GM23338 (cell line): Measurements from ENCODE around the gene GPR153.

Source experiments
- CREB1 ChIP-seq: fragments of 250-450 bp; sonication (Bioruptor Pico); IDR thresholded peaks from 2 replicates; pipeline ENCODE4 v1.5.0; 2020; ENCODE audit warnings: low read depth, mild to moderate bottlenecking, moderate library complexity
- EZH2 ChIP-seq: fragments of 200-600 bp; sonication (generic); IDR thresholded peaks from one replicate; pipeline ENCODE4 v1.8.0; 2017; ENCODE audit warnings: antibody characterized with exemption, mild to moderate bottlenecking, low read depth; ENCODE audit not compliant: unreplicated experiment
- EZH2phosphoT487 ChIP-seq: fragments of 200-600 bp; sonication (generic); IDR thresholded peaks from one replicate; pipeline ENCODE4 v1.8.1; 2018; ENCODE audit warnings: antibody characterized with exemption; ENCODE audit not compliant: unreplicated experiment
- JUNB ChIP-seq: IDR thresholded peaks from one replicate; pipeline ENCODE4 v1.6.1; 2016; ENCODE audit warnings: antibody characterized with exemption; ENCODE audit not compliant: unreplicated experiment
- NANOG ChIP-seq: IDR thresholded peaks from 2 replicates; pipeline ENCODE4 v1.6.1; 2016; ENCODE audit warnings: antibody characterized with exemption, borderline replicate concordance
- POLR2AphosphoS5 ChIP-seq: IDR thresholded peaks from 2 replicates; pipeline ENCODE4 v1.6.1; 2016; ENCODE audit warnings: antibody characterized with exemption, low read depth
- STAT1 ChIP-seq: IDR thresholded peaks from one replicate; pipeline ENCODE4 v1.6.1; 2016; ENCODE audit warnings: antibody characterized with exemption; ENCODE audit not compliant: unreplicated experiment
- ZNF114 ChIP-seq: fragments of 250-450 bp; sonication (Bioruptor Pico); IDR thresholded peaks from 2 replicates; pipeline ENCODE4 v1.5.0; 2020; ENCODE audit warnings: mild to moderate bottlenecking, moderate library complexity
- ZNF331 ChIP-seq: fragments of 250-450 bp; sonication (Bioruptor Pico); IDR thresholded peaks from 2 replicates; pipeline ENCODE4 v1.5.0; 2020; ENCODE audit warnings: low read depth, mild to moderate bottlenecking, moderate library complexity
- TF ChIP-seq, protein P1 (sequence below), 2 experiments: fragments of 200-600 bp in 1 of 2; sonication (generic) in 1 of 2; conservative IDR thresholded peaks; 2 replicates each; pipeline versions ENCODE4 v1.5.1 to v1.6.1; 2016 to 2017; ENCODE audit warnings: antibody characterized with exemption in 2 of 2, low read depth in 2 of 2, mild to moderate bottlenecking in 2 of 2, moderate library complexity in 1 of 2
- TF ChIP-seq, protein P2 (sequence below): IDR thresholded peaks from one replicate; pipeline ENCODE4 v1.6.1; 2018; ENCODE audit warnings: antibody characterized with exemption; ENCODE audit not compliant: unreplicated experiment
- TF ChIP-seq, protein P3 (sequence below): fragments of 250-450 bp; sonication (Bioruptor Pico); IDR thresholded peaks from 2 replicates; pipeline ENCODE4 v1.5.0; 2020; ENCODE audit warnings: mild to moderate bottlenecking, moderate library complexity
- TF ChIP-seq, protein P4 (sequence below): IDR thresholded peaks from 2 replicates; pipeline ENCODE4 v1.6.1; 2016; ENCODE audit warnings: antibody characterized with exemption

DNA sequence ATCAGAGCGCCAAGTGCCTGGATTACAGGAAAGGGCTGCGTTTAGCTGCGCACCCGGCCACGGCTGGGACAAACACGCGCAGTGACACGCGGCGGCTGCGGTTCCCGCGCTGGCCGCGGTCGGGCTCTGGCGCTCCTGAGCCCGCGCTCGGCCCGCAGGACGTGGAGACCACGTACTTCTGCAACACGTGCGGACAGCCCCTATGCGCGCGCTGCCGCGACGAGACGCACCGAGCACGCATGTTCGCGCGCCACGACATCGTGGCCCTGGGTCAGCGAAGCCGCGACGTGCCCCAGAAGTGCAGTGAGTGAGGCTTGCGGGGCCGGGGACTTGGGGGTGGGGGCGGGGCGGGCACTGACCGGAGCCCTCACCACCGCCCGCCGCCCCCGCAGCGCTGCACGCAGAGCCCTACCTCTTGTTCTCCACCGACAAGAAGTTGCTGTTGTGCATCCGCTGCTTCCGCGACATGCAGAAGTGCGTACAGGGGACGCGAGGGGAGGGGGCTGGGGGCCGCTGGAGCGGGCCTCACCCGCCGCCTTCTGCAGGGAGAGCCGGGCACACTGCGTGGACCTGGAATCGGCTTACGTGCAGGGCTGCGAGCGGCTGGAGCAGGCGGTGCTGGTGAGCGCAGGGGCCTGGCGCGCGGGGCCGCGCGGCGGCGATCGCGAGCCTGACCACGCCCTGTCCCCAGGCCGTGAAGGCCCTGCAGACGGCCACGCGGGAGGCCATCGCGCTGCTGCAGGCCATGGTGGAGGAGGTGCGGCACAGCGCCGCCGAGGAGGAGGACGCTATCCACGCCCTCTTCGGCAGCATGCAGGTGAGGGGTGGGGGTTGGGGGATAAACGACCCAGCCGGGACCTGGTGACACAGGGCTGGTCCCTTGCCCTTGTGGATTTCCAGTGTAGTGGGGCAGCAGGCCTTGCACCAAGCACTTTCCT lies 51.9 kb downstream of the GPR153 start:
- TF ChIP-seq, protein P1, sequence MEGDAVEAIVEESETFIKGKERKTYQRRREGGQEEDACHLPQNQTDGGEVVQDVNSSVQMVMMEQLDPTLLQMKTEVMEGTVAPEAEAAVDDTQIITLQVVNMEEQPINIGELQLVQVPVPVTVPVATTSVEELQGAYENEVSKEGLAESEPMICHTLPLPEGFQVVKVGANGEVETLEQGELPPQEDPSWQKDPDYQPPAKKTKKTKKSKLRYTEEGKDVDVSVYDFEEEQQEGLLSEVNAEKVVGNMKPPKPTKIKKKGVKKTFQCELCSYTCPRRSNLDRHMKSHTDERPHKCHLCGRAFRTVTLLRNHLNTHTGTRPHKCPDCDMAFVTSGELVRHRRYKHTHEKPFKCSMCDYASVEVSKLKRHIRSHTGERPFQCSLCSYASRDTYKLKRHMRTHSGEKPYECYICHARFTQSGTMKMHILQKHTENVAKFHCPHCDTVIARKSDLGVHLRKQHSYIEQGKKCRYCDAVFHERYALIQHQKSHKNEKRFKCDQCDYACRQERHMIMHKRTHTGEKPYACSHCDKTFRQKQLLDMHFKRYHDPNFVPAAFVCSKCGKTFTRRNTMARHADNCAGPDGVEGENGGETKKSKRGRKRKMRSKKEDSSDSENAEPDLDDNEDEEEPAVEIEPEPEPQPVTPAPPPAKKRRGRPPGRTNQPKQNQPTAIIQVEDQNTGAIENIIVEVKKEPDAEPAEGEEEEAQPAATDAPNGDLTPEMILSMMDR (conservative IDR thresholded peaks at IDR 0.05; ENCODE audit: low read depth in 2 of 2) = peak; percentile 31 to 45
- TF ChIP-seq POLR2AphosphoS5 (peak; percentile 29; the same call in 1 of the 2 replicates), EZH2phosphoT487 (no peak), EZH2 (peak; percentile 5), JUNB (no peak), CREB1 (CRISPR knock-in tag) (0 out of 2 replicates have a peak, but pooled peaks have one; percentile 38), NANOG (no peak), ZNF331 (CRISPR knock-in tag) (no peak), ZNF114 (CRISPR knock-in tag) (no peak), STAT1 (no peak)
- TF ChIP-seq, protein P2, sequence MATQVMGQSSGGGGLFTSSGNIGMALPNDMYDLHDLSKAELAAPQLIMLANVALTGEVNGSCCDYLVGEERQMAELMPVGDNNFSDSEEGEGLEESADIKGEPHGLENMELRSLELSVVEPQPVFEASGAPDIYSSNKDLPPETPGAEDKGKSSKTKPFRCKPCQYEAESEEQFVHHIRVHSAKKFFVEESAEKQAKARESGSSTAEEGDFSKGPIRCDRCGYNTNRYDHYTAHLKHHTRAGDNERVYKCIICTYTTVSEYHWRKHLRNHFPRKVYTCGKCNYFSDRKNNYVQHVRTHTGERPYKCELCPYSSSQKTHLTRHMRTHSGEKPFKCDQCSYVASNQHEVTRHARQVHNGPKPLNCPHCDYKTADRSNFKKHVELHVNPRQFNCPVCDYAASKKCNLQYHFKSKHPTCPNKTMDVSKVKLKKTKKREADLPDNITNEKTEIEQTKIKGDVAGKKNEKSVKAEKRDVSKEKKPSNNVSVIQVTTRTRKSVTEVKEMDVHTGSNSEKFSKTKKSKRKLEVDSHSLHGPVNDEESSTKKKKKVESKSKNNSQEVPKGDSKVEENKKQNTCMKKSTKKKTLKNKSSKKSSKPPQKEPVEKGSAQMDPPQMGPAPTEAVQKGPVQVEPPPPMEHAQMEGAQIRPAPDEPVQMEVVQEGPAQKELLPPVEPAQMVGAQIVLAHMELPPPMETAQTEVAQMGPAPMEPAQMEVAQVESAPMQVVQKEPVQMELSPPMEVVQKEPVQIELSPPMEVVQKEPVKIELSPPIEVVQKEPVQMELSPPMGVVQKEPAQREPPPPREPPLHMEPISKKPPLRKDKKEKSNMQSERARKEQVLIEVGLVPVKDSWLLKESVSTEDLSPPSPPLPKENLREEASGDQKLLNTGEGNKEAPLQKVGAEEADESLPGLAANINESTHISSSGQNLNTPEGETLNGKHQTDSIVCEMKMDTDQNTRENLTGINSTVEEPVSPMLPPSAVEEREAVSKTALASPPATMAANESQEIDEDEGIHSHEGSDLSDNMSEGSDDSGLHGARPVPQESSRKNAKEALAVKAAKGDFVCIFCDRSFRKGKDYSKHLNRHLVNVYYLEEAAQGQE = no peak
- TF ChIP-seq, protein P3, sequence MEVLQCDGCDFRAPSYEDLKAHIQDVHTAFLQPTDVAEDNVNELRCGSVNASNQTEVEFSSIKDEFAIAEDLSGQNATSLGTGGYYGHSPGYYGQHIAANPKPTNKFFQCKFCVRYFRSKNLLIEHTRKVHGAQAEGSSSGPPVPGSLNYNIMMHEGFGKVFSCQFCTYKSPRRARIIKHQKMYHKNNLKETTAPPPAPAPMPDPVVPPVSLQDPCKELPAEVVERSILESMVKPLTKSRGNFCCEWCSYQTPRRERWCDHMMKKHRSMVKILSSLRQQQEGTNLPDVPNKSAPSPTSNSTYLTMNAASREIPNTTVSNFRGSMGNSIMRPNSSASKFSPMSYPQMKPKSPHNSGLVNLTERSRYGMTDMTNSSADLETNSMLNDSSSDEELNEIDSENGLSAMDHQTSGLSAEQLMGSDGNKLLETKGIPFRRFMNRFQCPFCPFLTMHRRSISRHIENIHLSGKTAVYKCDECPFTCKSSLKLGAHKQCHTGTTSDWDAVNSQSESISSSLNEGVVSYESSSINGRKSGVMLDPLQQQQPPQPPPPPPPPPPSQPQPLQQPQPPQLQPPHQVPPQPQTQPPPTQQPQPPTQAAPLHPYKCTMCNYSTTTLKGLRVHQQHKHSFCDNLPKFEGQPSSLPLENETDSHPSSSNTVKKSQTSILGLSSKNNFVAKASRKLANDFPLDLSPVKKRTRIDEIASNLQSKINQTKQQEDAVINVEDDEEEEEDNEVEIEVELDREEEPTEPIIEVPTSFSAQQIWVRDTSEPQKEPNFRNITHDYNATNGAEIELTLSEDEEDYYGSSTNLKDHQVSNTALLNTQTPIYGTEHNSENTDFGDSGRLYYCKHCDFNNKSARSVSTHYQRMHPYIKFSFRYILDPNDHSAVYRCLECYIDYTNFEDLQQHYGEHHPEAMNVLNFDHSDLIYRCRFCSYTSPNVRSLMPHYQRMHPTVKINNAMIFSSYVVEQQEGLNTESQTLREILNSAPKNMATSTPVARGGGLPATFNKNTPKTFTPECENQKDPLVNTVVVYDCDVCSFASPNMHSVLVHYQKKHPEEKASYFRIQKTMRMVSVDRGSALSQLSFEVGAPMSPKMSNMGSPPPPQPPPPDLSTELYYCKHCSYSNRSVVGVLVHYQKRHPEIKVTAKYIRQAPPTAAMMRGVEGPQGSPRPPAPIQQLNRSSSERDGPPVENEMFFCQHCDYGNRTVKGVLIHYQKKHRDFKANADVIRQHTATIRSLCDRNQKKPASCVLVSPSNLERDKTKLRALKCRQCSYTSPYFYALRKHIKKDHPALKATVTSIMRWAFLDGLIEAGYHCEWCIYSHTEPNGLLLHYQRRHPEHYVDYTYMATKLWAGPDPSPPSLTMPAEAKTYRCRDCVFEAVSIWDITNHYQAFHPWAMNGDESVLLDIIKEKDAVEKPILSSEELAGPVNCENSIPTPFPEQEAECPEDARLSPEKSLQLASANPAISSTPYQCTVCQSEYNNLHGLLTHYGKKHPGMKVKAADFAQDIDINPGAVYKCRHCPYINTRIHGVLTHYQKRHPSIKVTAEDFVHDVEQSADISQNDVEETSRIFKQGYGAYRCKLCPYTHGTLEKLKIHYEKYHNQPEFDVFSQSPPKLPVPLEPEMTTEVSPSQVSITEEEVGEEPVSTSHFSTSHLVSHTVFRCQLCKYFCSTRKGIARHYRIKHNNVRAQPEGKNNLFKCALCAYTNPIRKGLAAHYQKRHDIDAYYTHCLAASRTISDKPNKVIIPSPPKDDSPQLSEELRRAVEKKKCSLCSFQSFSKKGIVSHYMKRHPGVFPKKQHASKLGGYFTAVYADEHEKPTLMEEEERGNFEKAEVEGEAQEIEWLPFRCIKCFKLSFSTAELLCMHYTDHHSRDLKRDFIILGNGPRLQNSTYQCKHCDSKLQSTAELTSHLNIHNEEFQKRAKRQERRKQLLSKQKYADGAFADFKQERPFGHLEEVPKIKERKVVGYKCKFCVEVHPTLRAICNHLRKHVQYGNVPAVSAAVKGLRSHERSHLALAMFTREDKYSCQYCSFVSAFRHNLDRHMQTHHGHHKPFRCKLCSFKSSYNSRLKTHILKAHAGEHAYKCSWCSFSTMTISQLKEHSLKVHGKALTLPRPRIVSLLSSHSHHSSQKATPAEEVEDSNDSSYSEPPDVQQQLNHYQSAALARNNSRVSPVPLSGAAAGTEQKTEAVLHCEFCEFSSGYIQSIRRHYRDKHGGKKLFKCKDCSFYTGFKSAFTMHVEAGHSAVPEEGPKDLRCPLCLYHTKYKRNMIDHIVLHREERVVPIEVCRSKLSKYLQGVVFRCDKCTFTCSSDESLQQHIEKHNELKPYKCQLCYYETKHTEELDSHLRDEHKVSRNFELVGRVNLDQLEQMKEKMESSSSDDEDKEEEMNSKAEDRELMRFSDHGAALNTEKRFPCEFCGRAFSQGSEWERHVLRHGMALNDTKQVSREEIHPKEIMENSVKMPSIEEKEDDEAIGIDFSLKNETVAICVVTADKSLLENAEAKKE (CRISPR knock-in tag) = no peak
- TF ChIP-seq, protein P4, sequence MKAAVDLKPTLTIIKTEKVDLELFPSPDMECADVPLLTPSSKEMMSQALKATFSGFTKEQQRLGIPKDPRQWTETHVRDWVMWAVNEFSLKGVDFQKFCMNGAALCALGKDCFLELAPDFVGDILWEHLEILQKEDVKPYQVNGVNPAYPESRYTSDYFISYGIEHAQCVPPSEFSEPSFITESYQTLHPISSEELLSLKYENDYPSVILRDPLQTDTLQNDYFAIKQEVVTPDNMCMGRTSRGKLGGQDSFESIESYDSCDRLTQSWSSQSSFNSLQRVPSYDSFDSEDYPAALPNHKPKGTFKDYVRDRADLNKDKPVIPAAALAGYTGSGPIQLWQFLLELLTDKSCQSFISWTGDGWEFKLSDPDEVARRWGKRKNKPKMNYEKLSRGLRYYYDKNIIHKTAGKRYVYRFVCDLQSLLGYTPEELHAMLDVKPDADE = no peak
